Glomerular endothelial cell (primary cell): ENCODE results near the gene B4GAT1. TPM values are rescaled to one million over a fixed set of nuclear protein-coding genes. Genes with fewer than 3 reads are reported as not detected.

Experiments
- DNase-seq: peaks from one replicate; pipeline ENCODE4 v3.0.0-alpha.2; 2011; ENCODE audit warnings: low read depth, low spot score; ENCODE audit errors: extremely low read depth
- total RNA-seq: library from RNA; depleted of rRNA; stranded (reverse); fragments of >200 nt; gene quantifications from 2 replicates; pipeline ENCODE4 v1.2.3, GENCODE V29; 2015

B4GAT1 gene
- total RNA-seq, 1 donor from 2014 or later: 48.2 TPM

DNA sequence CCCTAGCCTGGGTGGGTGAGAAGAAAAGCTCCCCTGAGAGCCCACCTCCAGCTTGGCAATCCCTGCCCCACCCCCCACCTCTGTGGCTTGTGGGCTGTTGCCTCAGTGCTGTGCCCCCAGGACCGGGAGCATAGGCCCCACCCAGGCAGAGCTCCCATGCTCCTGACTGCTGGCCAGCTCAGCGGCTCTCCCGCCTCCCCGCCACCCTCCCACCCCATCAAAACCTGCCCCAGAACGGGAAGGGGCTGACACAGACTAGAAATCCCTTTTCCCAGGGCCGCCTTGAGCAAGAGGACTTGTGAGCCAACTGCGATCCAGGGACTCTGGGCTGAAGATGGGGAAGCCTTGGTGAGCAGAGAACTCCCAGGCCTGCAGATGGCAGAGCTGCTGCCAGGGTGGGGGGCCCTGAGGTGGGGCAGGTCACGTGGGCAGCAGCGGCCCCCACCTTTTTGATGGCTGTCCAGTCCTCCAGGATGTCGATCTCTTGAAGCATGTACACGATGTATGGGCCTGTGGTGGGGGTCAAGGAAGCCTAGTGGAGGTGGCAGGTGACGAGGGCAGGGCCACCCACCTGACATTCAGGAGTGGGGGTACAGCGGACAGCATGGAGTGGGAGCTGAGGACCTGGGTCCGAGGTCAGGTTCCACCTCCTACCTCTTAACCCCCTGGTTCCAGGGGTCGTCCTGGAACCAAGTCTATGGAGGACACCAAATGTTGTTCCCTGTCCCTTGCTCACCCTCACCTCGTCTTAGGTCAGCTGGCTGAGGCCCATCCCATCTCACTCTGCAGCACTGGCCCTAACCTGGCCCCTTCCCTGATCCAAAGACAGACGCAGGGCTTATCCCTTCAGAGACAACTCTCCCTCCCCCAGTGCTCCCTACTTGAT is 8.9 kb downstream of the B4GAT1 start:
- DNase-seq: no peak

GRCh38 chr11:66337103-66337899 is 10.1 kb downstream of the B4GAT1 start:
- DNase-seq: no peak

DNA sequence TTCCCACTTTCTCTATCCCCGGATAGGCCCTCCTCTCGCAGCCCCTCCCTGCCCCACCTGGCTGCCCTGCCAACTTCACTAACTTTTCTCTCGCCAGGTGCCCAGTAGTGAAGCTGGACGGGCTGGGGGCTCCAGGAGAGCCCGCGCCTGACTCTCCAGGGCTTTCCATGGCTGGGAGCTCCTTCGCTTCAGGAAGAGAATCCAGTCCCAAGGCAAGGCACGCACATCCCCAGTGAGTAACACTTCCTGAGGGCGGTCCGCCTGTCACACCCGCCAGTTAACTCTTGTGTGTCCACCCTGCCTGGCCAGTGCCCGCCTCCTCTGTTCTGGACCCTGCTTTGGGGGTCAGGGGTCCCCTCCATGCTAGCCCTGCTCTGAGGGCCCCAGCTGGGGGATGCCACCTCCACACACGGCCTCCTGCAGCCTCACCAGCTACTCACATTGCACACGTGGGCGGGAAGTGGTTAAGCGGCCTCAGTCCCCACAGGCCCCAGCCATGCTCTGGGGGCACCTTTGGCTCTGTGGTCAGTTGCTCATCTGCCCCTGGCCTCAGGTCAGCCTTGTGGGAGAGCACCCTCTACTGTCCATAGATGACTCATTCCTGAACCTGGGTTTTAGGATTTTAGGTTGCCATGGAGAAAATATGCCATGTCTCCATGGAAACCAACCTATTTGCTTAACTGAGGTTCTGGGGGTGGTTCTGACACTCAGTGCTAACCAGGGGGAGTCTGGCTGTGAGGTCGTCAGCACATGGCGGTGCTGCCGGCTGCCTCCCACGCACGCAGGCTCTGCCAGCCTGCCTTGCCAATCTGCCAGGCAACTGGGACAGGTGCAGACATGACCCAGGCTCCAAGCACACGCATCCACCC is 11.0 kb downstream of the B4GAT1 start, which contains the start of gene RIN1:
Gene RIN1 (minus strand): TSS at position 201 of the 869 bp plus-strand sequence. CDS start 32 bp downstream, at position 169.
- DNase-seq: peak; percentile 63

DNA sequence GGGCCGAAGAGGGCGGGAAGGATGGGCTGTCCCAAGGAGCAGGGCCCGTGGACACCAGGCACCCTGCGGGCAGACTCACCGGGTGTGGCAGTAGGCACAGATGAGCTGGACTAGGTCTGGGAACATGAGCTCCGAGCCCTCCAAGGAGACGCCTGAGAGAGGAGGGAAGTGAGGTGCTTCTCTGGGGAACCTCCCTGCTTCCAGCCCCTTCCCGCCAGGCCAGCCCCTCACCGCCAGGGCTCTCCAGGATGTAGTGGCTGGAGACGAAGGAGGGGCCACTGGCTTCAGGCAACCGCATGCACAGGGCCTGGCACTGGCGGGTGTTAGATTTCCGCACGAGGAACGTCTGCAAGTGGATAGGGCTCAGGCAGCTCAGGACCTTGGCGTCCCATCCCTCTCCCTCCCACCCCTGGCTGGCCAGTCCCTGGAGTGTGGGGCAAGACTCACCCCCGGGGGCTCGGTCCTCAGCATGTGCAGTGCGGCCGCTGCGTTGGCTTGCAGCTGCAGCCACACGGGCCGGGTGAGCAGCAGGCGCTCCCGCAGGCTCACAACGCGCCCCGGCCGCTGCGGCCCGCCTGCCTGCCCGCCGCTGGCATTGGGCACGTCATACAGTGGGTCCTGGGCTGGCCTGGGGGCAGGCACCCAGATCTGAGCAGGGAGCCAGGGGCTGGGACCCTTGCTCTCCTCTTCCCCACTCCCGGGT is 11.7 kb downstream of the B4GAT1 start:
- DNase-seq: no peak

DNA sequence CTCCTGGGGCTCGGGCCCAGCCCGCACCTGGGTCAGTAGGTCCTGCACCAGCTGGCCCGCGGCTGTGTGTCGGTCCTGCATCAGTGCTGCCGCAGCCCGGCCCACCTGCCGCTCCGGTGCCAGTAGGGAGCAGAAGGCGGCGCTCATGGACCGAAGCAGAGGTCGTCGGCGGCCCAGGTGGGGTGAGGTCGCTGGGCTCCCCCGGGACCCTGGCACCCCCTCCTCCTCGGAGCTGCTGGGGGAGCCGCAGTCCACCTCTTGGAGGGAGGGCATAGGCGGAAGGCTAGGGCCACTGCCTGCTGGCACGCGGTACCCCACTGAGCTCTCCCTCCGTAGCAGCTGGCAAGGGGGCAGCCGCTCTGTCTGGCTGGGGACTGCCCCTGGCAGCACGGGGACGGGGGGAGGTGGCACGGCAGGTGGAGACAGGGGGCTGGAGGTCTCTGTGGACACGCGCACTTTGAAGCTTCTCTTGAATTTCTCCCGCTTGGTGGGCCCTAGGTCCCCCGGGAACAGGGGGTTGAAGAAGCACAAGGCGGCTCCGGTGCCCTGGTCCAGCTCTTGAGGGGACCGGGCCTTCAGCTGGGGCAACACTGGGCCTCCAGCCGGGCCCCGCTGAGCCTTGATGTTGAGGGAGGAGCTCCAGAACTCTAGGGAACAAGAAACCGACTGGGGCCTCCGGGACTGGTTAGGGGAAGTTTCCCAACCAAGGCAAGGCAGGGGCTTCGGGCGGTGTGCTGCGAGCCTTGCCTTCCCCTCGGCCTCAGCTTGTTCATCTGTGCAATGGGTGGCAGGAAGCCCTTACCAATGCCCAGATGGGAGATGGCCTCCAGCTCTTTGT is 12.6 kb downstream of the B4GAT1 start:
- no peak for DNase-seq

GRCh38 chr11:66333896-66334604 is 13.4 kb downstream of the B4GAT1 start:
- DNase-seq: no peak

DNA sequence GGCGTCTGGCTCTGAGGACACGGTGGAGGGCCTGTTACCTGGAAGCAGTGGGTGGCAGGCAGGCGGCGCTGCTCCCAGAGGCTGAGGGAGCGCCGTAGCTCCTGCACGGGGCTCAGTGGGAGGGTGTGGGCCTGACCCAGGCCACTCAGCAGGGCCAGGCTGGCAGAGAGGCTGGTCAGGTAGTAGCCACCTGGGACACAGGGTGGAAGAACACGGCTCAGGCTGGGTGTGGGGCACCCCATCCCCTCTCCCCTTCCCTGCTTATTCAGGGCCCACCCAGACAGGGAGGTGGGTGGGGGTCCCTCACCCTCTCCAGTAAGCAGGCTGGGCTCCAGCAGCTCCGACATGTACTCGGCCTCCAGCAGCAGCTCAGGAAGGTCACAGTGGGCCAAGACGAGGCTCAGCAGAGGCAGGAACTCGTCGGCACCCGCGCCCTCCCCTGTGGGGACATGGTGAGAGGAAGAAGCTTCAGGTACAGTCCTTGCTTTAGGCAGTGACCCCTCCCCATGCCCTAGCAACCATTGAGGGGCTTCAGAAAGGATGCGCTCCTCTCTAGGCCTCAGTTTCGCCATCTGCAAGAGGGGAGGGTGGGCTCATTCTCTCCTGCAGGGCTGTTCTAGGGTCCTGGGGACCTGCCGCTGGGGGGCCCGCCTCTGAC is 14.1 kb downstream of the B4GAT1 start:
- no peak for DNase-seq

GRCh38 chr11:66332371-66333219 is 14.8 kb downstream of the B4GAT1 start:
- no peak for DNase-seq

DNA sequence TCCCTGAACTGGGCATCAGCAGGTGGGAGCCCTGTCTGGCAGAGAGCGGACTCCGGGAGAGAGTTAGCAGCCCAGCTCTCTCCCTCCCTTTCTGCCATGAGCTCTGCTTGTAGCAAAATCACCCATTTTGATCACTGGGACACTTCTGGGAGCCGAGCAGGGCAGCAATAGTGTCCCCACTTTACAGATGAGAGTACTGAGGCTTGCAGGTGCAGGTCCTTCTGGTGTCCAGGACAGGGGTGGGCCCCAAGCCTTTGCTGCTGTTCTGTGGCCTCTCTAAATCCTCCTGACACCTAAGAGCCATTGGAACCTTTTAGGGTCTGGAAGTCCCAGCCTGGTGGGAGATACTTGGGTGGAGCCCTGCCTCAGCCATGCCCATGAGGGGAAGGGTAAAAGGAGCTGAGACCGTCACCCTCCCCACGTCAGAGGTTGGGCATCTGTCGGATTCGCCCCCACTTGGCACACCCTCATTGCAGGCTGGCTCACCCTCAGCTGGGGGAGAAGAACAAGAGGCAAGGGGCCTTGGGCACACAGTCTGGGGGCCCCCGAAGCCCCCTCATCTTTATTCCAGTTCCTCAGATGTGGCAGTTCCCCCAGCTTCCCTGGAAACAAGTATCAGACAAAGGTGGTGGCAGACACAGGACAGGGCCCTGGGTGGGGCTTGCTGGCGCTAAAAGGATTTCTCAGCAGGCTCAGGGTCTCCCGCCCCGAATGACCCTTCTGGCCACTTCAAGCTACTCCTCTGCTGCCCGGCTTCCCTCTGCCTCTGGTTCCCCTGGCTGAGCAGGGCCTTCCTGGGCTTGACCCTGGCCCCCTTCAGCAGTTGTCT is 15.7 kb downstream of the B4GAT1 start:
- DNase-seq: no peak

DNA sequence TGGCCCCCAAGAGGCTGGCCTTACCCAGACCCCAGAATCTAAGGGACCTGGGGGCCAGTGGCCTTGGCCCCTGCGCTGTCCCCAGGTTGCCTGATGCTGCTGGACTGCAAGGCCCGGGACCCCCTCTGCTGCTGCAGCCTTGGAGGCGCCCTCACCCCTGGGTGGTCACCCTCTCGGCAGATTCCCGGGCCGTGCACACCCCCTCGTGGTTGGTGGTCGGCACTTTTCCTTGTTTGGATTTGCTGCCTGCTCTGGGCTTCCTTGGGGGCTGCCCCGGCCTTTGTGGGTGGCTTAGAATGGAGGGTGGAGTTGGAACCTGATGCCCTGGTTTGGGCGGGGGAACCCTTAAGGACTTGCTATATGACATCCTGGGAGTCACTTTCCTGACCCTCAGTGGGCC is 16.5 kb downstream of the B4GAT1 start:
- no peak for DNase-seq

DNA sequence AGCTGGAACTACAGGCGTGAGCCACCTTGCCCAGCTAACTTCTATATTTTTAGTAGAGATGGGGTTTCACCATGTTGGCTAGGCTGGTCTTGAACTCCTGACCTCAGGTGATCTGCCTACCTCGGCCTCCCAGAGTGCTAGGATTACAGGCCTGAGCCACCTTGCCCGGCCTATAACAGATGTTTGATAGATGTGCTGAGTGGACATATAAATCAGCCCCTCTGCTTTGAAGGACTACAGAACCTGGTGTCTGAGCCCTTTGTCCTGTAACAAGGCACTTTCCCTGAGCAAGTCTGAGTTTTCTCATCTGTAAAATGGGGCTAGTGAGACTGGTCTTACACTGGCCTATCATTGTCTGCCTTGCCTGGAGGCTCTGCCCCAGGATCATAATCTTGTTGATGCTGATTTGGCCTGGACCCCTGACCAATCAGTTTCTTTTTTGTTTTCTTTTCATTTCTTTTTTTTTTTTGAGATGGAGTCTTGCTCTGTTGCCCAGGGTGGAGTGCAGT is 18.2 kb downstream of the B4GAT1 start:
- no peak for DNase-seq

GRCh38 chr11:66328302-66329144 is 18.9 kb downstream of the B4GAT1 start:
- DNase-seq: no peak

GRCh38 chr11:66328031-66328301 is 19.5 kb downstream of the B4GAT1 start:
- DNase-seq: no peak

DNA sequence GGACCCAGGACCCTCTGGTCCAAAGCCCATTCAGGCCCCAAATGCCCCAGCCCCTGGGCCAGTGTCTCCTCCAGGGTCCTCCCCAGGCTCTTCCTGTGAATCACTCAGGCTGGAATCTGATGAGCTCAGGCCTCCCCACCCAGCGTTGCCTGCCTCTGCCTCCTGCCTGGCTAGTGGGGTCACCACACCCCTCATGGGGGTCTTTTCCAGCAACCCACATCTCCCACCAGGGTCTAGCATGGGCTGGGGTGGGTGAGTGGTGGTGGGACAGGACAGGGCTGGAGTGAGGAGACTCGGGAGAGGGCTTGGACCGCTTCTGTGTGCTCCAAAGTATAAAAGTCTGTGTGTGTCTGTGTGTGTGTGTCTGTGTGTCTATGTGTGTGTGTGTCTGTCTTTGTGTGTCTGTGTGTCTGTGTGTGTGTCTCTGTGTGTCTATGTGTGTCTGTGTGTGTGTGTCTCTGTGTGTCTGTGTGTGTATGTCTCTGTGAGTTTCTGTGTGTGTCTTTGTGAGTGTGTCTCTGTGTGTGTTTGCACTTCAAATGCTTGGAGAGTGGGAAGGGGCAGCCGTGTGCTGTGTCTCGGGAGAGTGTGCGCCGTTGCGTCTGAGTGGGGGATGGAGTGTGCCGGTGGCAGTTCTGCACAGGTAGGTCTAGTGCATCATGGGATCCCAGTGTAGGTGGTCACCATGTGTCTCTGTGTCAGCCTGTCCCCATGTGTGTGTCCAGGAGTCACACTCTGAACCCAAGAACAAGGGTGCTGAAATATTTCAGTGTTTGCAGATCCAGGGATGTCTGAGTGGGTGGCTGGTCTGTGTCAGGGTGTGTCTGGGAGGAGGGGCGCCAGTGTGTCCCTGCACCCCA is 20.0 kb downstream of the B4GAT1 start:
- no peak for DNase-seq
